HS-5 (cell line): Measurements from ENCODE around the gene RAB3IL1.
A peak's percentile ranks its signal among the peaks of the same experiment; 100 is the strongest.

Experiments
- DNase-seq: peaks from one replicate; pipeline ENCODE4 v3.0.0-alpha.2; 2012; ENCODE audit warnings: low read depth

The RAB3IL1 gene

DNA sequence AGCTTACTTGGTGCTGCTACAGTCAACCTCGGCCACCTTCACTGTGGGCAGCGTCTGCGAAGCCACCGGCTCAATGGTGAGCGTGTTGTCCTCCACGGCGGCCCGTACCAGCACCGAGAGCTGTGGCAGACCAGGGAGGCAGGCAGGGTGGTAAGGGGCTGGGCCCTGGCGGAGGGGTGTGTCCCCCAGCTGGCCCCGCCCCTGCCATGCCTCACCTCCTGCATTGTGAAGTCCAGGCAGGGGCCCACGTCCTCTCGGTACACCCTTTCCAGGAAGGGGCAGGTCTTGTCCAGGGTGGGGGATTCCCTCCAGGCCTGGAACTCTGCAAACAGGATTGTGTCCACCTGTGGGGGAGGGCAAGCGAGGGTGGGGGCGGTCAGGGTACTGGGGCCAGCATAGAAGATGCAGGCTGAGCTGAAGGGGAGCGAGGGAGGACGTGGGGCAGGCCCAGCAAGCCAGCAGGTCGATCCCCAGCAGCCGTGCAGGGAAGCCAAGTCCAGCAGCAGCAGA lies 12.8 kb downstream of the RAB3IL1 start:
- DNase-seq: no peak

DNA sequence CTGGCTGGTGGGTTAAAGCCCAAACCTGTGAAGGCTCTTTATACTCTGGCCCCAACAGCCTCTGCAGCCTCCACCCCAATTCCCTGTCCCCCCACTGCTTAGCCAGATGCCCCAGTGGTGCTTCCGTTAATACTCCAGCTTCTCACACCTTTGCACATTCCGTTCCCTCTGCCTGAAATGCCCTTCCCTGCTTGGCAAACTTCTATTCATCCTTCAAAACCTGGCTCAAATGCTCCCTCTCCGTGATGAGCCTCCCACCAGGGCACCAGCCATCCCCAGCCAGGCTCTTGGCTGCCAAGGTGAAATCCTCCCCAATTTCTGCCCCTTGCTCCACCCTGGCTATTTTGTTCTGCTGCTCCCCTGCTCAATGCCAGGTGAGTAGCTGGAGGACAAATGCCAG lies 13.5 kb downstream of the RAB3IL1 start:
- DNase-seq: no peak

DNA sequence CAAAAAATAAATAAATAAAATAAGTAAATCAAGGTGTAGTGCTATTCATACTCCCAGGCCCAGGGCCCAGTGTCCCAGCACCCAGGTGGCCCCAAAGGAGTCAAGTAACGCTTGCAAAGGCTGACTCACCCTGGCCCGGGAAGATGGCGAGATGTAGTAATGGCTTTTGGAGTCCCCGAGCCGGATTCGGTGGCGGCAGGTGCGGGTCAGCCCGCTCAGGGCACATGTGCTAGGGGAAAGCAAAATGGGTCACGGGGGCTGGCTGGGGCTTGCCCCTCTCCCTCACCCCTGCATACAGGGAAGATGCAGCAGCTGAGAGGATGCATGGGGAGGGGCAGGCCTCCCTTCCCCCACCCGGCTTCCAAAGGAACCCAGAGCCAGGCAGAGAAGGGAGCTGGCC lies 15.1 kb downstream of the RAB3IL1 start:
- no peak for DNase-seq

DNA sequence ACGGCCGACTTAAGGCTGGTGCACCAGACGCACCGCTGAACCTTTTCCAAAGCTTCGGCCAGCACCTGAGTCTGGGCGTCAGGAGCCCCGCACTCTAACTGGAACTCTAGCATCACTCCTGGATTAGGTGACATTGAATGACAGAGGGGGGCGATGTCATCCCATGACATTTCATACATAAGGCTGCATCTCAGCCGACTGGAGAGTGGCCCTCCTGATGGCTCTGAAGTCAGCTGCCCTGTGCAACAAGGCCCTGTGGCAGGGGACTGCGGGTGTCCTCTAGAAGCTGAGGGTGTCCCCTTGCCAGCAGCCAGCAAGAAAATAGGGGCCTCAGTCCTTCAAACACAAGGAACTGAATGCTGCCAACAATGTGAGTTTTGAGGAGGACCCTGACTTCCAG lies 16.0 kb downstream of the RAB3IL1 start:
- no peak for DNase-seq

DNA sequence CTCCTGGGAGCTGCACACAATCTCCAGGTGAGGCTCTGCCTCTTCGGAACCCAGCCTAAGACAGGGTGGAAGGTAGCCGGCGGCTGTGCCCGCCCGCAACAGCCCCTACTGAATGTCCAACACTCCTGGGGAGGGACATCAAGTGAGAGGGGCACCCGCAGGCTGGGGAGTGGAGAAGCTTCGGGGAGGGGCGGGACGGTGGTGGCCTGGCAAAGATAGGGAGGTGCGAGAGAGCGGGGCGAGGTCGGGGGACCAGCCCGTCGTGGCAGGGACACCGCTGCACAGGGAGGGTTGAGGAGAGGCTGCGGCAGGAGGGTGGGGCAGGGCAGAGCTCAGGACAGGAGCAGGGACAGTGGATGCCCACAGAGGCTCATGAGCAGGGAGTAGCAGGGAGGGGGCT lies 17.1 kb downstream of the RAB3IL1 start:
- no peak for DNase-seq

DNA sequence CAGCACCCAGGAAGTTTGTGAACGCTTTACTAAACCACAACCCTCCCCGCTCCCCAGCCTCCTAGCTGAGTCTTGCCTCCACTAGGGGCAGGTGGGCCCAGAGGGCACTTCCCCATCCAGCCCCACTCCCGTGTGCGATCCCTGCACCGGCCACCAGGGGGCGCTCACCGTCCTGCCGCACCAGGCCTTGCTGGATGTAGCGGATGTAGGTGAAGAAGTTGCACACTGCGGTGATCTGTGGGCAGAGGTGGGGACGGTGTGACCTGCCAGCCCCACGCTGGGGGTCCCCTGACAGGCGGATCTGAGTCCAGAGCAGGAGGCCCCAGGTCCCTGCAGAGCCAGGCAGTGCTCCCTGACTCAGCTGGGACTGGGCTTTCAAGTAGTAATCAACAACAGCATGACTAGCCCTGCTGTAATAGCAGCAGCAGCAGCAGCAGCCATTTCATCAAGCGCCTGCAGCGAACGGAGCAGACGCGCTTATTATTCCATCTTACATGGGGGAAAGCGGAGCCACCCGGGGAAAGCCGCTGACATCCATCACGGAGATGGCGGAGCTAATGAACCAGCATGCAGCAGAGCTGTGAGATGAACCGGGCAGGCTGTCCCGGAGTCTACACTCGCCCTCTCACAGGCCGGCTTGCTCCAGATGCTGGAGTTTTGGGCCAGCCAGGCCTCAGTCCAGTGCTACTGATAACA lies 18.1 kb downstream of the RAB3IL1 start:
- no peak for DNase-seq

DNA sequence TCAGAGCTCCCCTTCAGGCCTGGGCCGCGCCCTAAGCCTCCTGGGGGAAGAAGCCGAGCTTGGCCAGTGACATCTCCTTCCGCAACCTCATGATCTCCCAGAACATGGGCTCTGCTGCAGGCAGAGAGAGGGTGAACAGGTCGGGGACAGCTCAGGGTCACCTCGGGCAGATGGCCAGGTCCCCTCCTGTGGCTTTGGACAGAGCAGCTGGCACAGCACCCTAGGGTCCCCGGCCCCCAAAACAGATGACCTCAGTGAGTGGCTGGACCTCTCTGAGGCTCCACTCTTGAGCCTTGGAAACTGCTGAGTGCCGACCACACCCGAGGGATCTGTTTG lies 19.2 kb downstream of the RAB3IL1 start:
- no peak for DNase-seq

DNA sequence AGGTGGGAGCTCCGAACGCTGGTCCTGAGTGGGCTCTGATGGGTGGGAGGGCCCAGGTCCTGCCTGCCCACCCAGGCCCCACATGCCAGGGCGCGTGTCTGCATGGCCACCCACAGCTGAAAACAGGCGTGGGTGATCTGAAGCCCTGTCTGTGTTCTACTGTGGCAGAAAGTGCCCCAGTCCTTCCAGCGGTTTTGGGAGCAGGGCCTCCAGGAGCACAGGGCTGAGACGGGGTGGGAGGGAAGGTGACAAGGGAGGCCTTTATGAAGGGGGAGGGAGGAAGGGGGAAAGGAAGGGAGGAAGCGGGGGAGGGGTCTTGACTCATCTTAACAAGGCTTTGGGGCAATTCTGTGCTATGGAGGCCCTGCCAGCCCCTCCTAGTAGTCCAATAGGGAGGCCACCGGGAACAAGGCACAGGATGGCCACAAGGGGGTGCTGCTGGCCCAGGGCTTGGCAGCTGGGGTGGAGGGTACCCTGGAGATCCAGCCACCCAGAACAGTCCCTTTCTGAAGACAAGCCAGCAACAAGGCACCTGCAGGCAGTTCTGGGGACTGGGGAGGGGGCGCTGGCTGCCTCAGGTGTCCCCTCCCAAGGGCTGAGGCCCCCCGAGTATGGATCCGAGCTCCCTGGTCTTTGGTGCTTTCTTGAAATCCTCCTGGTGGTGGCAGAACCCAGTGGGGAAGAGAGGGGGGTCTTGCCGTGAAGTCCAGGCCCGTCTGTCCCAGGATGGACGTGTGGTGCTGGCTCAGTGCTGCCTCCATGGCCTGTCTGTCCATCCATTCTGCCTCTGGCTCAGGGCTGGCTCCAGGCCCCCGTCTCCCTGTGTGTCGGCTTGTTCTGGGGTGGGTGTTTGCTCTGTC lies 19.7 kb downstream of the RAB3IL1 start:
- no peak for DNase-seq

DNA sequence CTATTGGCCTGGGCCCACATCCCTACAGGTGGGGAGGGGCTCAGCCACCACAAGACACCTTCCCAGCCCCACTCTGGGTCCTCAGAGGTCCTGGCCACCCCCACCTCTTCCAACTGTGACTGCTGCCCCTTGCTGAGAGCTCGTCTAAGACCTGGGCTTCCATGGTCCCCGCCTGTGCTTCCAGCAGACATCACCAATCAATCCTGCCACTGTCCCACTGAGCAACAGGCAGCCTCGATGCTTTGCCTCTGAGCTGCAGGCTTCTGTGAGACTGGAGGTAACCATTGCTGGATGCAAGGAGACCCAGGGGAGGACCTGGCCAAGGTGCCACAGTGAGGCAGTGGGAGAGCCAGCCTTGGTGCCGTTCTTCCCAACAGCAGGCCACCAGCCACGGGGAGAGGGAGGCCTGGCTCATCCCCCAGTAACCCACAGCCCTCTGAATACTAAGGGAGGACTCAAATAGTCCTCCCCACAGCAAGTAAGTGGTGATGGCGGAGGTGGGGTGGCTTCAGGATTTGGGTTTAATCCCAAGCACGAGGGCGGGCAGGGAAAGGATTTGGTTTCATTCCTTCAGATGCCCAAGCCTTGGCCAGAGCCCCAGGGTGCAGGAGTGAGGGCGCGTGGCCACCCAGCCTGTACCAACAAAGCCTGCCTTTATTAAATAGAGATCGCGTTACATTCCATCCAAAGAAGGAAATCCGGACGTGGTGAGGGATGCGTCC lies 20.5 kb downstream of the RAB3IL1 start:
- no peak for DNase-seq

DNA sequence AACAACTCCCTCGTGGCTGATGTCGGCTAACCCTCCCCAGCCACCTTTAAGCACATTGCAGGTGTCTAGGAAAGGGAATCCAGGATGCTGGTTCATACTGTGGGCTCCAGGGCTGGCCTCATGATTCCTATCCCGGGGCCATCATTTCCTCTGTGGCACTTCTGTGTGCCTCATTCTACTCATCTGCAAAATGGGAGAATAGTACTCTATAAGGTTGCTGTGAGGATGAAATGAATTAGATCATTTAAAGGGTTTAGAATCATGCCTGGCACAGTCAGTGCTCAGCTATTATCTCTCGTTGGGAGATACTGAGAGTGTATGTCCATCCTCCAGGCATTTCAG lies 21.7 kb downstream of the RAB3IL1 start:
- no peak for DNase-seq

DNA sequence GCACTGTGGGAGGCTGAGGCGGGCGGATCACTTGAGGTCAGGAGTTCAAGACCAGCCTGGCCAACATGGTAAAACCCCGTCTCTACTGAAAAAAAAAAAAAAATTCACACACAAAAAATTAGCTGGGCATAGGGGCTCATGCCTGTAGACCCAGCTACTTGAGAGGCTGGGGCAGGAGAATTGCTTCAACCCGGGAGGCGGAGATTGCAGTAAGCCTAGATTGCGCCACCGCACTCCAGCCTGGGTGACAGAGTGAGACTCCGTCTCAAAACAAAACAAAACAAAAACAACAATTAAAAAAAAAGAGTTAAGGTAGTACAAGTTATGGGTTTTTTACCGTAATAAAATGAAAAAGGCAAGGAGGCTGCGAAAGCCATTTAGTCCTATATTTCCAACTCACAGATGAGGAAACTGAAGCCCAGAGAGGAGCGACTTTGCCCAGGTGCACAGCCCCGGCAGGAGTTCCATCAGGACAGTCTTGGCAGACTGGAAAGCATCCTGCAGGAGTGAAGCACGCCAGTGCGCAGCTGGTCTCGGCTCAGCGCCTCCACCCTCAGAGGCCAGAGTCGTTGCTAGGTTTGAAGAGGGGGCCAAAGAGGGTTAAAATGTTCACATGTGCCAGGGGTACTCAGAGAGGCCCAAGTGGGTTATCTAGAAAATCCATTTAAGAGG lies 22.2 kb downstream of the RAB3IL1 start:
- DNase-seq: no peak

DNA sequence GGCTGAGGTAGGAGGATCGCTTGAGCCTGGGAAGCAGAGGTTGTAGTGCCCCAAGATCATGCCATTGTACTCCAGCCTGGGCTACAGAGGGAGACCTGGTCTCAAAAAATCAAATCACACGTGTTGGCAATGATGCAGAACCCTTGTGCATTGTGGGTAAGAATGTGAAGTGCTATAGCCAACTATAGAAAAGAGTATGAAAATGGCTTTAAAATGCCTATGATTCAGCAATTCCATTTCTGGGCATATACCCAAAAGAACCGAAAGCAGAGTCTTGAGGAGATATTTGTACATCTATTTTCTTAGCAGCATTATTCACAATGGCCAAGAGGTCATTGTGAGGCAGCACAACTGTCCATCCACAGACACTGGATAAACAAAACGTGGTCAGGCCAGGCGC lies 23.4 kb downstream of the RAB3IL1 start:
- peak; percentile 90 for DNase-seq

DNA sequence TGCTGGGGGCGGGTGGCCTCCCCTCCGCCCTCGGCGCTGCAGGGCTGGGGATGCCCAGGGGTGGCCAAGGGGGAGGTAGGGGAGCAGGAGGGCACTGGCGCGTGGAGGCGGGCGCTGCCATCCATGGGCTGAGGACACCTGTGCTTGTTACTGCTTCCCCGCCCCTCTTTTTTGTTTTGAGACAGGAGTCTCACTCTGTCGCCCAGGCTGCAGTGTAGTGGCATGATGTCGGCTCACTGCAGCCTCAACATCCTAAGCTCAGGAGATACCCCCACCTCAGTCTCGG lies 25.3 kb downstream of the RAB3IL1 start:
- no peak for DNase-seq

DNA sequence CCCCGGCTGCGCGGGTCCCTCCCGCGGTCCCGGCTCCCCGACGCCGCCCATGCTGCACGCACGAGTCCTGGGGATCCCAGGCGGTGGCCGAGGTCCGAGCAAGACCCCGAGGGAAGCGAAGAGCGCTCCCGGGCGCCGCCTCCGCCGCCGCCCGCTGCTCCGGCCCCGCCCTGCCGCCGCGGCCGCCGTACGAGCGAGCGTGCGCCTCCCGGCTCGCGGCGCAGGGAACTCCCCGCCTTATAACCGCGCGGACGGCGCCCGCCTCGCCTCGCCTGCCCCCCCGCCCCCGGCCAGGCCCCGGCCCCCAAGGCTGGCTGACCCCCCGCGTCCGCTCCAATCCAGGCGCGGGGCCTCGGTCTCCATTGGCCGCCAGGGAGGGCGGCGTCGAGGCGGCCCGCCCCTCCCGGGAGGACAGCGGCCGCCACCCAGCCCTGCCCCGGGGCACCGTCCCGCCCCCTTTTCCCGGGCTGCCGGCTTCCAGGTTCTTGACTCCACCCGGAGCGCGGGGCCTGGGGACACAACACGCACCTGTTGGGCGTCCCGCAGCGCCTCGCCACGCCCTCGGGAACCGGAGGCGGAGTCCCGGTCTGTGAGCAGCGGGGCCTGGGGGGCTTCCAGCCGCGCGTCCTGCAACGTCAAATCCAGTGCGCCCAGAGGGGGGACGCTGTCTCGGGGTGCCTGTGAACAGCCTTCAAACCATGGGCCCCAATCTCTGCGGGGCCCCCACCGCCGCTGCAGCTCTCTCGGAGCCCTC lies 25.9 kb downstream of the RAB3IL1 start, which contains the start of gene FADS3:
TSS of gene FADS3 (minus strand) at position 215 of the 754 bp plus-strand sequence. CDS start at position 51, 164 bp downstream.
- DNase-seq: no peak

DNA sequence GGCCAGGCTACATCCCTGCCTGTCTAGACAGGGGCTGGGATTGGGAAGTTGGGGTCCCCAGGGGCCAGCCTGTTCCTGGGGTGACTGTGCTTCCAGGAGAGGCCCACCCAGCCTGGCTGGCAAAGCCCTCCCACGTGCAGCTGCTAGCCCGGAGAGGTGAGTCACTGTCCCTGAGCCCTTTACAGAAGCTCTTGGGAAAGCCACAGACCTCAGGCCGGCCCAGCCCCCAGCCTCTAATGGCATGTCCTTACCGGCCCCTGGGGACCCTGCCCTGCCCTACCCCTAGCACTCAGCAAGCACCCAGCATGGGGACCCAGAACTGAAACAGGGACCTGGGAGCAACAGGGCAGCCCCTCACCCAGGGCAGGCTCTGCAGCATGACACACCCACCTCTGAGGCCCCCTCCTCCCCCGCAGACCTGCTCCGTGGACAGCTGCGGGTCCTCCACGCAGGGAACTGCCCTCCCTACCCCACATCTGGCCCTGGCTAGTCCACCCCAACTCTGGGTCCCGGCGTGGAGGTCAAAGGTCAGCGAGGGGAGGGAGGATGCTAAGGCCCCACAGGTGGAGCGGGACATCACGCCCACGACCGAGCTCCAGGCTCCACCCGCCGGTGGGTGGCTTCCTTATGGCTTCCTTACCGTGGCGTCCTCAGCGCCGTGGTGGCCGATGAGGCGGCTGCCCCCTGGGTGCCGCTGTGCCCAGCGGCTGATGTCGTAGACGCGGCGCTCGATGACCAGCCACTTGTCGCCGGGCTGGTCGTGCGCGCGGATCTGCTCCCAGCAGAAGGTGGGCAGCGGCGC lies 26.6 kb downstream of the RAB3IL1 start:
- peak; percentile 51 for DNase-seq

DNA sequence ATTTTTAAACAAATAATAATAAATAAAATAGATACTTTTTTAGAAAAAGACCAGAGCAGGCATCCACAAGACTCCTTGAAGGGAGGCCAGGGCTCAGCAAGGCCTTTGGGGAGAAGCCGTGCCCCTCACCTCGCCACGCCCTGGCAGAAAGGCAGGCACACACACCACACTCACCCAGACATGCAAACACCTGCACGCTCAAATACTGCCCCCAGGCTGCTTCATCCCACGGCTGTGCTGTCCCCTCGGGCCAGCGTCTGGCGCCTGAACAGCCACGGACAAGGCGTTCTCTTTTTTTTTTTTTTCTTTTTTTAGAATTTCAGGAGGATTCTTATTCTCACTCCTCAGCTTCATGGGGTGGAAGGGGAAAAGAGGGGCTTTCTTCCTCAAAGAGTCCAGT lies 27.5 kb downstream of the RAB3IL1 start:
- DNase-seq: no peak

DNA sequence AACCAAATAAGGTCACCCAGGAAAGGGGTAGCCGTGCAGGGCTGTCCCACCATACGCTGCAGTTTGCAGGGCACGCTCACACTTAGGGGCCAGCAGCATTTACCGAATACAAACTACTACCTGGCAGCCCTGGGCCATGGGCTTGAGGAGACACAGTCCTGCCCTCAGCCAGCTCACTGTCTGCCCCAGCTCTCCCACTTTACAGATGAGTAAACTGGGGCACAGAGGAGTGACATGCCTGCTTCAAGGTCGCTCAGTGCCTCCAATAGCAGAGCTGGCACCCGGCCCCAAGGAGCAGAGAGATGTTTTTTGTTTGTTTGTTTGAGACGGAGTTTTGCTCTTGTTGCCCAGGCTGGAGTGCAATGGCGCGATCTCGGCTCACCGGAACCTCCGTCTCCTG lies 28.8 kb downstream of the RAB3IL1 start:
- DNase-seq: no peak

DNA sequence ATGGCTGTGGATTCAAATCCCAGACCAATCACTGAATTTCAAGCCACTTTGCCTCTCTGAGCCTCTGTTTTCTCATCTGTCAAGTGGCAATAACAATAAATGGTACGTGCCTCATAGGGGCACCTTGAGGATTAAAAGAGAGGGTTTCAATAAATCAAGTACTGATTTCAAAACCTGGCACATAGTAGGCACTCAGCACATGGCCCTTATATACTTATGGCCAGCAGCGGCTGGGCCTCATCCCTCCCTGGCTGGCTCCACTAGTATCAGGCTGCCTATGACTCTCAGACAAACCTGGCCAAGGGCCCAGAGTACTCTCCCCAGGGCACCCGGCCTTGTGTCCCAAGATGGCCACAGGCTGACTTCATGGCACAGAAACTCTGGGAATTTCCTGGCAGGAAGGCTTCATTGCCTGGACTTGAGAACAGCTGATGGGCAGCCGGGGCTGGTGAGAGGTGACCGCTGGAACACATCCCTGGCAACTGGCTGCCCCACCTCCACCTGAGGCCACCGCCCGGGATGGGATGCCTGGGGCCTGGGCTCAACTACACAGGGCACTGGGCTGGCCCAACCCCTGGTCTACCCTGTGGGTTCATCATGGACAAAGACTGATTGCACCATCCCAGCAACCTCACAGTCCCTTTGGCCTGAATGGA lies 29.4 kb downstream of the RAB3IL1 start:
- peak; percentile 89 for DNase-seq

DNA sequence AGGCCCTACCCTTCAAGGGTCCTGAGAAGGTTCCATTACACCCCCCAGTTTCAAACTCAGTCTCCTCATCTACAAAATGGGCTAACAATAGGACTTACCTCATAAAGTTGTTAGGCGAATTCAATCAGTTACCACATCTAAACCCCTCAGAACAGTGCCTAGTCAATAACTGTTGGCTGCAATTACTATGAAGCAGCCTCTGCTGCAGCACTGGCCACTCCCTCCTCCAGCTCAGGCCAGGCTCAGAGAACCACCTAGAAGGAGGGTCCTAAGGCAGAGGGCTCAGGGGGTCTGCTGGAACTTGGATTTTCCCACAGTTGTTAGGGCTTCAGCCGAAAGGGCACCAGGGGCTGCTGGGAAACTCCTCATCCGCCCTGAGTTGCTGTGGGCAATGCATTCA lies 30.7 kb downstream of the RAB3IL1 start:
- DNase-seq: no peak

DNA sequence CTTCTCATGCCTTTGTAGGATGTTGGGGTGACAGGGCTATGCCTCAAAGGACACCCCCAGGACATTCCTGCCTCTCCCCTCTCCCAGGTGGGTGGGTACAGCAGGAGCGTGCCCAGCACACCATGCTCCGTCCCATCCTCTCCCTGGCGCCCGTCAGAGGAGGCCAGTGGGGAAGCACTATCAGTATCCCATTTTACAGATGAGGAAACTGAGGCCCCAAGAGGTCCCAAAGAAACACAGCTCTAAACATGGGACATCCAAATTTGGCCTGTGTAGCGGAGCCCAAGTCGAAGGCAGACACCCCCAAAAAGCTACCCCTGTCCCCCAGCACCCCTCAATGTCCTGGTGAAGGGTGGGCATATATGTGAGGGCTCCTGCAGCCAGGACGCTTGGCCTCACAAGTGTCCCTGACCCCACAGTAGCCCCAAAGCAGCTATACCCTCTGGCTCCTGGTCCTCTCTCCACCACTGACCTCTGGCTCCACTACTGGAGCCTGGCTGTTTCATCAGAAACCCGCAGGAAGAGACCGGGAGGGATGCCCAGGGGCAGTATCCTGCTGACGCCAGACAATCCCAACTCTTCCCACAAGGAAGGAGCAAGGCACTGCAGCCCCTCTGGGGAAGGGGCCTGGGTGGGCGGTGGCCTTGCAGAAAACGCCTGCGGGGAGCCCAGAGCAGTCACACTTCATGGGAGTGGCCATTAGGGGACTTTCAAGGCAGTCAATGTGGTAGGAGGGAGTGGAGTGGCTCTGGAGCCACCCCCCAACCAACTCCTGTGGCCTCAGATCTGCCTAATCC lies 31.4 kb downstream of the RAB3IL1 start:
- DNase-seq: no peak
